Sigmoid colon (tissue), 7 donors: ENCODE data around the gene ANTXR1. TPM values are rescaled to one million over a fixed set of nuclear protein-coding genes. Genes with fewer than 3 reads are reported as not detected.
"Not testable (repeated sequence)": the region's sequence is repeated elsewhere in the genome, so short reads cannot be mapped to it uniquely, and the experiment has no call there.

Experiments
- DNase-seq: peaks from one replicate; pipeline ENCODE4 v3.0.0-alpha.2; 2019
- H3K27ac ChIP-seq, 4 donors: fragments of 200-600 bp; sonication (generic); one replicate each; pipeline ENCODE4 v1.5.1; 2016 to 2019; ENCODE audit warnings: mild to moderate bottlenecking in 1 of 4
- H3K27me3 ChIP-seq, 3 donors: fragments of 200-600 bp; sonication (generic); one replicate each; pipeline ENCODE4 v1.5.1; 2019; ENCODE audit warnings: mild to moderate bottlenecking in 1 of 3
- H3K36me3 ChIP-seq, 4 donors: fragments of 200-600 bp; sonication (generic); one replicate each; pipeline ENCODE4 v1.5.1; 2016 to 2019
- H3K4me1 ChIP-seq, 4 donors: fragments of 200-600 bp; sonication (generic); one replicate each; pipeline ENCODE4 v1.5.1; 2017 to 2019
- H3K4me3 ChIP-seq, 4 donors: fragments of 200-600 bp; sonication (generic); one replicate each; pipeline ENCODE4 v1.5.1; 2017 to 2019; ENCODE audit warnings: mild to moderate bottlenecking in 2 of 4, moderate library complexity in 1 of 4
- H3K9me3 ChIP-seq, 4 donors: fragments of 200-600 bp in 3 of 4; sonication (generic) in 3 of 4; one replicate each; pipeline versions ENCODE4 v1.5.1 to v1.6.1; 2013 to 2019
- CTCF ChIP-seq, 4 experiments: fragments of 450-650 bp in 3 of 4; fragments of 200-600 bp in 1 of 4; IDR thresholded peaks; one replicate each; pipeline ENCODE4 v1.5.1; 2016 to 2019; ENCODE audit warnings: antibody characterized with exemption in 4 of 4, mild to moderate bottlenecking in 3 of 4, moderate library complexity in 2 of 4
- EP300 ChIP-seq, 4 donors: sonication (generic); formaldehyde crosslinking; IDR thresholded peaks; one replicate each; pipeline ENCODE4 v1.6.1; 2017; ENCODE audit warnings: antibody characterized with exemption in 4 of 4
- POLR2A ChIP-seq, 2 donors: fragments of 450-650 bp; IDR thresholded peaks; one replicate each; pipeline ENCODE4 v1.6.1; 2016; ENCODE audit warnings: antibody characterized with exemption in 2 of 2, mild to moderate bottlenecking in 2 of 2, moderate library complexity in 2 of 2
- POLR2AphosphoS5 ChIP-seq, 4 donors: sonication (generic); formaldehyde crosslinking; IDR thresholded peaks; one replicate each; pipeline ENCODE4 v1.6.1; 2017; ENCODE audit warnings: antibody characterized with exemption in 4 of 4
- WGBS, 2 donors: extraction: QIAGEN DNeasy Blood & Tissue Kit; methylation state at CpG; one replicate each; pipeline ENCODE4 v1.1.7; 2013; 5-methylcytosine and 5-hydroxymethylcytosine counted together
- intact Hi-C: fragments of 100-400 bp; cut with DNase I; formaldehyde crosslinking; loops from one replicate; pipeline ENCODE4 v1.15.1; 2023
- polyA plus RNA-seq, 3 donors: library from polyadenylated mRNA; stranded (reverse); fragments of 200-250 nt; gene quantifications; one replicate each; pipeline ENCODE4 v1.2.3, GENCODE V29; 2013
- total RNA-seq, 4 donors: library from RNA; depleted of rRNA; stranded (reverse); fragments of >200 nt; gene quantifications; one replicate each; pipeline ENCODE4 v1.1.0, GENCODE V29; 2016
- donor health status: healthy with polysubstance abuse.
- donor health status: Bipolar disorder and iron deficiency.
- donor health status: healthy.

The ANTXR1 gene
- total and polyA plus RNA-seq, 7 donors: 3.0 to 79.8 (median 44.6) TPM

GRCh38 chr2:69224512-69224837, 211.5 kb downstream of the ANTXR1 start:
- Histone ChIP-seq H3K9me3 (no peaks in the 10 kb centered on the region), H3K4me3 (no peak overlapping the region), H3K4me1 (peaks cover 0 to 15% (median 8%) of the 10 kb centered on the region in 4 donors), H3K36me3 (no peaks in the 10 kb centered on the region), H3K27me3 (no peaks in the 10 kb centered on the region), H3K27ac (no peak overlapping the region)
- intact Hi-C loops: no loop called here
- DNase-seq: no peak
- no peak for TF ChIP-seq POLR2A (IDR thresholded peaks at IDR 0.05)
- no peak for TF ChIP-seq CTCF (IDR thresholded peaks at IDR 0.05)
- no peak for TF ChIP-seq EP300 (IDR thresholded peaks at IDR 0.05)
- TF ChIP-seq POLR2AphosphoS5 (IDR thresholded peaks at IDR 0.05): no peak
- WGBS, 2 donors: 53 to 63% methylated on average over 3 of the region's 3 CpGs

GRCh38 chr2:69225933-69226332, 213.0 kb downstream of the ANTXR1 start:
- no peak for TF ChIP-seq POLR2AphosphoS5 (IDR thresholded peaks at IDR 0.05)
- Histone ChIP-seq H3K36me3 (no peaks in the 10 kb centered on the region), H3K27me3 (no peaks in the 10 kb centered on the region), H3K9me3 (no peaks in the 10 kb centered on the region), H3K4me1 (peaks cover 0 to 15% (median 8%) of the 10 kb centered on the region in 4 donors), H3K27ac (no peak overlapping the region), H3K4me3 (no peak overlapping the region)
- intact Hi-C loops: no loop called here
- 89 to 95% methylated on average over 2 of the region's 2 CpGs for WGBS, 2 donors
- DNase-seq: no peak

- WGBS, 2 donors: 90 to 95% methylated on average over 3 of the region's 3 CpGs
- intact Hi-C loops: no loop called here
- Histone ChIP-seq H3K9me3 (no peaks in the 10 kb centered on the region), H3K27me3 (no peaks in the 10 kb centered on the region), H3K27ac (no peak overlapping the region), H3K36me3 (no peaks in the 10 kb centered on the region), H3K4me3 (no peak overlapping the region), H3K4me1 (peaks cover 0 to 13% (median 6%) of the 10 kb centered on the region in 4 donors)
- no peak for TF ChIP-seq POLR2AphosphoS5 (IDR thresholded peaks at IDR 0.05)
- DNase-seq: no peak
These were observed 213.9 kb downstream of the ANTXR1 start for GRCh38 chr2:69226903-69227302.

- intact Hi-C loops: no loop called here
- no peak overlapping the region for H3K27ac ChIP-seq
- no peaks in the 10 kb centered on the region for H3K27me3 ChIP-seq
- H3K4me3 ChIP-seq: no peak overlapping the region
- peaks cover 0 to 5% (median 2%) of the 10 kb centered on the region in 4 donors for H3K4me1 ChIP-seq
- DNase-seq: no peak
- TF ChIP-seq POLR2A (IDR thresholded peaks at IDR 0.05) (no peak), CTCF (IDR thresholded peaks at IDR 0.05) (no peak), POLR2AphosphoS5 (IDR thresholded peaks at IDR 0.05) (no peak), EP300 (IDR thresholded peaks at IDR 0.05) (no peak)
- H3K36me3 ChIP-seq: no peaks in the 10 kb centered on the region
- H3K9me3 ChIP-seq: no peaks in the 10 kb centered on the region
These were observed 214.7 kb downstream of the ANTXR1 start for GRCh38 chr2:69227716-69228115.

- H3K27ac ChIP-seq, H3K4me1 ChIP-seq, H3K27me3 ChIP-seq, H3K9me3 ChIP-seq, H3K4me3 ChIP-seq, intact Hi-C loops, H3K36me3 ChIP-seq, DNase-seq: not testable (repeated sequence)
- WGBS, 2 donors: 88 to 93% methylated on average over 1 of the region's 1 CpG
These were observed 218.0 kb downstream of the ANTXR1 start for GRCh38 chr2:69230946-69231345.

- Histone ChIP-seq H3K36me3 (no peaks in the 10 kb centered on the region), H3K27me3 (no peaks in the 10 kb centered on the region), H3K27ac (no peak overlapping the region), H3K9me3 (no peaks in the 10 kb centered on the region), H3K4me3 (no peak overlapping the region), H3K4me1 (peaks cover 0 to 3% (median under 1%) of the 10 kb centered on the region in 4 donors)
- DNase-seq: no peak
- intact Hi-C loops: no loop called here
- WGBS, 2 donors: 71 to 85% methylated on average over 6 of the region's 6 CpGs
- TF ChIP-seq EP300 (IDR thresholded peaks at IDR 0.05) (no peak), CTCF (IDR thresholded peaks at IDR 0.05) (no peak), POLR2AphosphoS5 (IDR thresholded peaks at IDR 0.05) (no peak), POLR2A (IDR thresholded peaks at IDR 0.05) (no peak)
These were observed 218.8 kb downstream of the ANTXR1 start for GRCh38 chr2:69231612-69232277.

GRCh38 chr2:69235835-69236234, 222.9 kb downstream of the ANTXR1 start:
- H3K27ac ChIP-seq, H3K9me3 ChIP-seq, H3K4me3 ChIP-seq, intact Hi-C loops, H3K27me3 ChIP-seq, DNase-seq, H3K36me3 ChIP-seq: not testable (repeated sequence)
- H3K4me1 ChIP-seq: peaks cover 0 to 18% (median 7%) of the 10 kb centered on the region in 4 donors
- WGBS, 2 donors: 95 to 98% methylated on average over 4 of the region's 4 CpGs
